Smooth muscle cell (in vitro differentiated cells): ENCODE results near the gene SGMS1. TPM values are rescaled to one million over a fixed set of nuclear protein-coding genes. Genes with fewer than 3 reads are reported as not detected.

ENCODE experiments used
- DNase-seq: peaks from one replicate; lab custom pipeline; 2025; ENCODE audit not compliant: unreplicated experiment; lab: John Stamatoyannopoulos, UW
- H2AFZ ChIP-seq: fragments of 200-600 bp; sonication (generic); 2 replicates; pipeline ENCODE4 v1.6.0; 2016; ENCODE audit warnings: antibody characterized with exemption, low read depth, mild to moderate bottlenecking
- H3F3A ChIP-seq: fragments of 200-600 bp; sonication (generic); 2 replicates; pipeline ENCODE4 v1.6.0; 2017; ENCODE audit warnings: antibody characterized with exemption, low read depth
- H3K27ac ChIP-seq: fragments of 200-600 bp; sonication (generic); 2 replicates; pipeline ENCODE4 v1.5.1; 2016; ENCODE audit warnings: low read depth, mild to moderate bottlenecking
- H3K27me3 ChIP-seq: fragments of 200-600 bp; sonication (generic); 2 replicates; pipeline ENCODE4 v1.6.1; 2016; ENCODE audit warnings: low read depth, mild to moderate bottlenecking
- H3K36me3 ChIP-seq: fragments of 200-600 bp; sonication (generic); 2 replicates; pipeline ENCODE4 v1.5.1; 2016; ENCODE audit warnings: low read depth
- H3K4me1 ChIP-seq: fragments of 200-600 bp; sonication (generic); 2 replicates; pipeline ENCODE4 v1.5.1; 2016; ENCODE audit warnings: low read depth
- H3K4me2 ChIP-seq: fragments of 200-600 bp; sonication (generic); 2 replicates; pipeline ENCODE4 v1.6.0; 2016; ENCODE audit warnings: mild to moderate bottlenecking
- H3K4me3 ChIP-seq: fragments of 200-600 bp; sonication (generic); 2 replicates; pipeline ENCODE4 v1.5.1; 2016; ENCODE audit warnings: mild to moderate bottlenecking
- H3K79me2 ChIP-seq: fragments of 200-600 bp; sonication (generic); 2 replicates; pipeline ENCODE4 v1.6.0; 2016; ENCODE audit warnings: low read depth, mild to moderate bottlenecking
- H3K9ac ChIP-seq: fragments of 200-600 bp; sonication (generic); 2 replicates; pipeline ENCODE4 v1.6.0; 2016; ENCODE audit warnings: low read depth
- H3K9me3 ChIP-seq: fragments of 200-600 bp; sonication (generic); replicated peaks from 2 replicates; pipeline ENCODE4 v1.5.1; 2016; ENCODE audit warnings: low read depth
- H4K20me1 ChIP-seq: fragments of 200-600 bp; sonication (generic); 2 replicates; pipeline ENCODE4 v1.6.0; 2016; ENCODE audit warnings: low read depth
- WGBS: methylation state at CpG from one replicate; pipeline ENCODE4 v1.1.7; 2016; ENCODE audit warnings: low lambda C conversion rate; 5-methylcytosine and 5-hydroxymethylcytosine counted together
- polyA plus RNA-seq: library from polyadenylated mRNA; unstranded; fragments of >200 nt; fragmentation: Nextera tagmentation; extraction: Ambion mirVana; gene quantifications from 2 replicates; pipeline ENCODE4 v1.2.1, GENCODE V29; 2016
- total RNA-seq: library from RNA; depleted of rRNA; stranded (reverse); fragments of >200 nt; gene quantifications from 2 replicates; pipeline ENCODE4 v1.2.3, GENCODE V29; 2014
- TF ChIP-seq, protein P1 (sequence below): fragments of 200-600 bp; sonication (generic); IDR thresholded peaks from 2 replicates; pipeline ENCODE4 v1.5.1; 2017; ENCODE audit warnings: borderline replicate concordance, mild to moderate bottlenecking, antibody characterized with exemption; ENCODE audit not compliant: insufficient read depth, poor library complexity, severe bottlenecking

The SGMS1 gene
- total and polyA plus RNA-seq, 2 experiments from 2014 or later, result 4.0 to 14.3 TPM

GRCh38 chr10:50440489-50440888 lies 183.3 kb downstream of the SGMS1 start:
- TF ChIP-seq, protein P1, sequence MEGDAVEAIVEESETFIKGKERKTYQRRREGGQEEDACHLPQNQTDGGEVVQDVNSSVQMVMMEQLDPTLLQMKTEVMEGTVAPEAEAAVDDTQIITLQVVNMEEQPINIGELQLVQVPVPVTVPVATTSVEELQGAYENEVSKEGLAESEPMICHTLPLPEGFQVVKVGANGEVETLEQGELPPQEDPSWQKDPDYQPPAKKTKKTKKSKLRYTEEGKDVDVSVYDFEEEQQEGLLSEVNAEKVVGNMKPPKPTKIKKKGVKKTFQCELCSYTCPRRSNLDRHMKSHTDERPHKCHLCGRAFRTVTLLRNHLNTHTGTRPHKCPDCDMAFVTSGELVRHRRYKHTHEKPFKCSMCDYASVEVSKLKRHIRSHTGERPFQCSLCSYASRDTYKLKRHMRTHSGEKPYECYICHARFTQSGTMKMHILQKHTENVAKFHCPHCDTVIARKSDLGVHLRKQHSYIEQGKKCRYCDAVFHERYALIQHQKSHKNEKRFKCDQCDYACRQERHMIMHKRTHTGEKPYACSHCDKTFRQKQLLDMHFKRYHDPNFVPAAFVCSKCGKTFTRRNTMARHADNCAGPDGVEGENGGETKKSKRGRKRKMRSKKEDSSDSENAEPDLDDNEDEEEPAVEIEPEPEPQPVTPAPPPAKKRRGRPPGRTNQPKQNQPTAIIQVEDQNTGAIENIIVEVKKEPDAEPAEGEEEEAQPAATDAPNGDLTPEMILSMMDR, result no peak
- Histone ChIP-seq H3K9ac (no peak overlapping the region), H3K36me3 (no peaks in the 10 kb centered on the region), H2AFZ (no peak overlapping the region), H3K9me3 (no peaks in the 10 kb centered on the region), H3K27me3 (no peaks in the 10 kb centered on the region), H3K79me2 (no peaks in the 10 kb centered on the region), H3K27ac (no peak overlapping the region), H3K4me3 (no peak overlapping the region), H4K20me1 (no peaks in the 10 kb centered on the region), H3F3A (no peaks in the 10 kb centered on the region), H3K4me2 (no peak overlapping the region), H3K4me1 (no peaks in the 10 kb centered on the region)
- WGBS, result 98% methylated on average over 4 of the region's 4 CpGs
- no peak for DNase-seq

- no peak overlapping the region for H3K4me3 ChIP-seq
- H3F3A ChIP-seq, result no peaks in the 10 kb centered on the region
- 100% methylated on average over 2 of the region's 2 CpGs for WGBS
- no peaks in the 10 kb centered on the region for H3K27me3 ChIP-seq
- H3K4me2 ChIP-seq, result no peak overlapping the region
- TF ChIP-seq, protein P1, result no peak
- no peaks in the 10 kb centered on the region for H3K79me2 ChIP-seq
- no peak overlapping the region for H3K9ac ChIP-seq
- no peaks in the 10 kb centered on the region for H3K9me3 ChIP-seq
- DNase-seq, result no peak
- H2AFZ ChIP-seq, result no peak overlapping the region
- no peaks in the 10 kb centered on the region for H4K20me1 ChIP-seq
- no peaks in the 10 kb centered on the region for H3K36me3 ChIP-seq
- no peaks in the 10 kb centered on the region for H3K4me1 ChIP-seq
- no peak overlapping the region for H3K27ac ChIP-seq
These were observed 183.9 kb downstream of the SGMS1 start for GRCh38 chr10:50439806-50440205.

- Histone ChIP-seq H3K27me3 (no peaks in the 10 kb centered on the region), H3K4me2 (no peak overlapping the region), H3F3A (no peaks in the 10 kb centered on the region), H3K36me3 (no peaks in the 10 kb centered on the region), H4K20me1 (no peaks in the 10 kb centered on the region), H3K4me3 (no peak overlapping the region), H3K27ac (no peak overlapping the region), H3K9ac (no peak overlapping the region), H2AFZ (no peak overlapping the region), H3K4me1 (no peaks in the 10 kb centered on the region), H3K9me3 (no peaks in the 10 kb centered on the region), H3K79me2 (no peaks in the 10 kb centered on the region)
- no peak for DNase-seq
- TF ChIP-seq, protein P1, result no peak
- WGBS, result 69% methylated on average over 2 of the region's 2 CpGs
These were observed 184.6 kb downstream of the SGMS1 start for GRCh38 chr10:50439187-50439586.
